ENCODE results near the gene ABCC2.
"Not testable (repeated sequence)": the region's sequence is repeated elsewhere in the genome, so short reads cannot be mapped to it uniquely, and the experiment has no call there.

Gene ABCC2
- total RNA-seq = 4.8 to 6.8 (median 5.4) reads per million in 3 donors

DNA sequence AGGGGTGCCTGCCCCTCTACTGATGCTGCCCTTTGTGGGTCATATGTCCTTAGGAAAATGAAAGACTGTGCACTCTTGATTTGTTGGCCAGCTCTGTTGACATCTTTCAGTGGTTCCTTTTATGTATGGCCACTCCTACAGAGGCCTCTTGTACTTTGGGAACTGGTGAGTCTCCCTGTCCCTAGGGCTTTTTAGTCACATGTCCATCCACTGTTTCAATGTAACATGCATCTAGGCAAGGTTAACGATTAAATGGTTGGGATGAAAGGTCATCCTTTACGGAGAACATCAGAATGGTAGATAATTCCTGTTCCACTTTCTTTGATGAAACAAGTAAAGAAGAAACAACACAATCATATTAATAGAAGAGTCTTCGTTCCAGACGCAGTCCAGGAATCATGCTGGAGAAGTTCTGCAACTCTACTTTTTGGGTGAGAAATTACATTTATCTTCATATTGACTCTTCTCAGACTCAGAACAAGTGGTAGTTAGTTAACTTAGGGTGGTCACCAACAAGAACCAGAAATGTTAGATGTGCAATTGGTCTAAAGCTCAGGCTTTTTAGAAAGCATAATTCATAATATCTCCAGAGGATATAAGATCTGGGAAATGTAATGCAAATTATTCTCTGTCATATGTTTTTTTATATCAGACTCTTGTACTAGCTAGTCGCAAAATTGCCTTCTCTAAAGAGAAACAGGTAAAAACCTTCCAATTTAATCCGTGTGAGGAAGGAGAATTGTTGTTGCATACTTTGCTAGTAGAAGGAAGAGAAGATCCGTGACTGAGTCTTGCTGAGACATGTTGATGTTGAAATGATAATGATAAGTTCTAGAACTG, at the start of gene ABCC2:
TSS of gene ABCC2 (plus strand) at position 194 of the 840 bp plus-strand sequence. CDS start at position 399, 205 bp downstream.
- Histone ChIP-seq H3K4me1 (ENCODE audit: control insufficient read depth, insufficient read depth, low read length, poor library complexity, severe bottlenecking) (no peaks in the 10 kb centered on the region), H3K27me3 (replicated peaks; ENCODE audit: control insufficient read depth, insufficient read depth, low read length, poor library complexity, severe bottlenecking) (no peaks in the 10 kb centered on the region), H3K36me3 (ENCODE audit: control insufficient read depth, insufficient read depth, low read length) (no peaks in the 10 kb centered on the region), H3K4me3 (ENCODE audit: insufficient read depth, low read depth, low read length, poor library complexity, severe bottlenecking) (no peak within 1 kb of the TSS), H3K27ac (ENCODE audit: insufficient read depth, low read length, poor library complexity, severe bottlenecking) (no peak within 1 kb of the TSS), H3K9me3 (ENCODE audit: control insufficient read depth, low read length) (no peaks in the 10 kb centered on the region)
- no peak for DNase-seq

DNA sequence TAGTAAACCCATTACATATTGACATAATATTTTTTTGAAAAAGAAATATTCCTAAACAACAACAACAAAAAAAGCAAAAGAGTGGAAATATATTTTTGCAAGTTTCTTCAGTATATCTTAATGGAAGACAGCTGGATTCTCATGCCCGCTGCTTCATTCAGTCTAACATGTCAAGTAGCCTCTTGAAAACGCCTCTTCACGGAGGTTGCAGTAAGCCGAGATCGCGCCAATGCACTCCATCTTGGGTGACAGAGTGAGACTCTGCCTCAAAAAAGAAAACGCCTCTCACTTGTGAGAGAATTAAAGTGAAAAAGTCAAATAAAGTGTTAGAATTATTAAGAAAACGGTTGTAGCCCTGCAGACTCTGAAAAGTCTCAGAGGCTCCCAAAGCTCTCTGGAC, 49.1 kb upstream of the ABCC2 start:
- Histone ChIP-seq H3K27ac (ENCODE audit: insufficient read depth, low read length, poor library complexity, severe bottlenecking) (no peak overlapping the region), H3K4me1 (ENCODE audit: control insufficient read depth, insufficient read depth, low read length, poor library complexity, severe bottlenecking) (peaks cover 12% of the 10 kb centered on the region), H3K27me3 (replicated peaks; ENCODE audit: control insufficient read depth, insufficient read depth, low read length, poor library complexity, severe bottlenecking) (no peaks in the 10 kb centered on the region), H3K9me3 (ENCODE audit: control insufficient read depth, low read length) (no peaks in the 10 kb centered on the region), H3K36me3 (ENCODE audit: control insufficient read depth, insufficient read depth, low read length) (peaks cover 20% of the 10 kb centered on the region), H3K4me3 (ENCODE audit: insufficient read depth, low read depth, low read length, poor library complexity, severe bottlenecking) (no peak overlapping the region)
- DNase-seq = no peak

DNA sequence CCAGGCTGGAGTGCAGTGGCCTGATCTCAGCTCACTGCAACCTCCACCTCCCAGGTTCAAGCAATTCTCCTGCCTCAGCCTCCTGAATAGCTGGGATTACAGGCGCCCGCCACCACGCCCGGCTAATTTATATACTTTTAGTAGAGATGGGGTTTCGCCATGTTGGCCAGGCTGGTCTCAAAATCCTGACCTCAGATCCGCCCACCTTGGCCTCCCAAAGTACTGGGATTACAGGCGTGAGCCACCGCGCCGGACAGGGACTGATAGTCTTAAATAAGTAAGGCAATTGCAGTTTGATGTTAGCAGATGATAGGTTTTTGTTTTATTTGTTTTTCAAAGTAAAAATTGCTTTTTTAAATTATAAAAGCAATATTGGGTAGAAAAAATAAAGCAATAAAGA, 48.3 kb upstream of the ABCC2 start:
- not testable (repeated sequence) for H3K9me3 ChIP-seq (ENCODE audit: control insufficient read depth, low read length); H3K27ac ChIP-seq (ENCODE audit: insufficient read depth, low read length, poor library complexity, severe bottlenecking); H3K4me3 ChIP-seq (ENCODE audit: insufficient read depth, low read depth, low read length, poor library complexity, severe bottlenecking); H3K27me3 ChIP-seq (replicated peaks; ENCODE audit: control insufficient read depth, insufficient read depth, low read length, poor library complexity, severe bottlenecking); DNase-seq
- Histone ChIP-seq H3K4me1 (ENCODE audit: control insufficient read depth, insufficient read depth, low read length, poor library complexity, severe bottlenecking) (peaks cover 12% of the 10 kb centered on the region), H3K36me3 (ENCODE audit: control insufficient read depth, insufficient read depth, low read length) (peaks cover 24% of the 10 kb centered on the region)

DNA sequence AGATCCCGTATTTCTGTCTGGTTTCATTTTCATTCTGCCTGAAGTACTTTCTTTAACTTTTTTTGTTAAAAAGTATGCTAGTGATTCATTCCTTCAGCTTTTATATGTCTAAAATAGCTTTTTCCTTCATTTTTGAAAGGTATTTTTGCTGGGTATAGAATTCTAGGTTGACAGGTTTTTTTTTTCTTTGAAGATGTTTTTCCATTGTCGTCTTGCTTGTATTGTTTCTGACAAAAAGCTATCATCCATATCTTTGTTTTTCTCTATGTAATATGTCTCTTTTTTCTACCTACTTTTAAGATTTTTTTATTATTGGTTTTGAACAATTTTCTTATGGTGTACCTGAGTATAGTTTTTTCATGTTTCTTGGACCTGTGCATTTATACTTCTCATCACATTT, 42.2 kb upstream of the ABCC2 start:
- no peak overlapping the region for H3K4me3 ChIP-seq (ENCODE audit: insufficient read depth, low read depth, low read length, poor library complexity, severe bottlenecking)
- no peaks in the 10 kb centered on the region for H3K4me1 ChIP-seq (ENCODE audit: control insufficient read depth, insufficient read depth, low read length, poor library complexity, severe bottlenecking)
- no peak for DNase-seq
- H3K27me3 ChIP-seq (replicated peaks; ENCODE audit: control insufficient read depth, insufficient read depth, low read length, poor library complexity, severe bottlenecking) = no peaks in the 10 kb centered on the region
- H3K9me3 ChIP-seq (ENCODE audit: control insufficient read depth, low read length) = no peaks in the 10 kb centered on the region
- peaks cover 75% of the 10 kb centered on the region for H3K36me3 ChIP-seq (ENCODE audit: control insufficient read depth, insufficient read depth, low read length)
- no peak overlapping the region for H3K27ac ChIP-seq (ENCODE audit: insufficient read depth, low read length, poor library complexity, severe bottlenecking)

DNA sequence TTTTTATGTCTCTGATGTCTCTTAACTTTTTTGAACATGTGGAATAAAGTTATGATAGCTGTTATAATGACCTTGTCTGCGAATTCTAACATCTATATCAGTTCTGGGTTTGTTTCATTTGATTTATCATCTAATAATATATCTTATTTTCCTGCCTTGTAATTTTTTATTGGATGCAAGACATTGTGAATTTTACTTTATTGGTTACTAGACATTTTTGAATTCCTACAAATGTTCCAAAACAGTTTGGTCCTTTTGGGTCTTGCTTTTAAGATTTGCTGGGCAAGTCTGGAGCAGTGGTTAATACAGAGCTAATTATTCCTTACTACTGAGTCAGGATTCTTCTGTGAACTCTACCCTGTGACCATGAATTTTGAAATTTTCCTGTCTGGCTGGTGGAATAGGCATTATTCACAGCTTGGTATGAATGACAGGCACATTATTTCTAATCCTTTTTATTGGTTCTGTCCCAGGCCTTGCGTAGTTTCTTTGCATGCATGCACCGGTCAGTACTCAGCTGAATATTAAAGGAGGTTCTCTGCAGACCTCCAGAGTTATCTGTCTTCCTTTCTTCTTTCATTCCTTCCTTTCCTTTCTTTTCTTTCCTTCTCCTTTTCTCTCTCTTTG, 41.4 kb upstream of the ABCC2 start:
- no peaks in the 10 kb centered on the region for H3K4me1 ChIP-seq (ENCODE audit: control insufficient read depth, insufficient read depth, low read length, poor library complexity, severe bottlenecking)
- H3K27ac ChIP-seq (ENCODE audit: insufficient read depth, low read length, poor library complexity, severe bottlenecking) = no peak overlapping the region
- peaks cover 79% of the 10 kb centered on the region for H3K36me3 ChIP-seq (ENCODE audit: control insufficient read depth, insufficient read depth, low read length)
- H3K4me3 ChIP-seq (ENCODE audit: insufficient read depth, low read depth, low read length, poor library complexity, severe bottlenecking) = no peak overlapping the region
- DNase-seq = no peak
- no peaks in the 10 kb centered on the region for H3K9me3 ChIP-seq (ENCODE audit: control insufficient read depth, low read length)
- H3K27me3 ChIP-seq (replicated peaks; ENCODE audit: control insufficient read depth, insufficient read depth, low read length, poor library complexity, severe bottlenecking) = no peaks in the 10 kb centered on the region

DNA sequence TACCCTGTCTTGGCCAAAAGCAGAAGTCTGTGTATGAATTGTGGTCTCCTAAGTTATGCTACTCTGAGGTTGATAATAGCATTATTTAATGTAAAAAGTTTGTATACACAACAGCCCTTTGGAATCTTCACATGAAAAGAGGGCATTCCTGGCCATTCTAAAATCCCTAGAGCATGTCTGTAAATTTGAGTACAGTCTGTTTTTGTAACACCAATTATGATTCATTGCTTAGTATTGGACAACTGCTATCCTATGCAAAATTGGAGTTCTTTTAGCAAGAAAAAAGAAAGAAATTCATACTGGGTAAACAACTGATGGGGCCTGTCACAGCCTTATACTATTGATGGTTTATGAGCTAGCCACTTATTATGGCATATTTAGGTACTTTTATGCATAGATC, 40.2 kb upstream of the ABCC2 start:
- DNase-seq = no peak
- peaks cover 77% of the 10 kb centered on the region for H3K36me3 ChIP-seq (ENCODE audit: control insufficient read depth, insufficient read depth, low read length)
- H3K27ac ChIP-seq (ENCODE audit: insufficient read depth, low read length, poor library complexity, severe bottlenecking) = no peak overlapping the region
- no peaks in the 10 kb centered on the region for H3K9me3 ChIP-seq (ENCODE audit: control insufficient read depth, low read length)
- H3K27me3 ChIP-seq (replicated peaks; ENCODE audit: control insufficient read depth, insufficient read depth, low read length, poor library complexity, severe bottlenecking) = no peaks in the 10 kb centered on the region
- H3K4me1 ChIP-seq (ENCODE audit: control insufficient read depth, insufficient read depth, low read length, poor library complexity, severe bottlenecking) = no peaks in the 10 kb centered on the region
- H3K4me3 ChIP-seq (ENCODE audit: insufficient read depth, low read depth, low read length, poor library complexity, severe bottlenecking) = no peak overlapping the region

DNA sequence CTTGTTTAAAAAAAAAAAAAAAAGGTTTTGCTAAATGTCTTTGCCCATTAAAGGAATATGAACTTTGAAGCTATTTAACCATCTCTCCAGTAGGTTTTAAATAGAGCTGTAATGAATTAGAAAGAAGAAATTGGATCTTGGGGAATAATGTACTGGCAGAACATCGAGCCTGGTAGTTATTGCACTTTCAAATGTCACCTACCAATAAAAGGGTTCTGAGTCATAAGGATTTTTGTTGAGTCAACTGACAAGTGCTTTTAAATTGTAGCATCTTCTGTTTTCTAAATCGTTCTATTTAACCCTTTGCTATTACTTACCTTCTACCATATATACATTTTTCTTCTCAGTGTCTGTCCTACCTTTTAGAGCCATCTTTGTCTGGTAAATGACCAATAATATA, 39.7 kb upstream of the ABCC2 start:
- Histone ChIP-seq H3K4me3 (ENCODE audit: insufficient read depth, low read depth, low read length, poor library complexity, severe bottlenecking) (no peak overlapping the region), H3K27me3 (replicated peaks; ENCODE audit: control insufficient read depth, insufficient read depth, low read length, poor library complexity, severe bottlenecking) (no peaks in the 10 kb centered on the region), H3K4me1 (ENCODE audit: control insufficient read depth, insufficient read depth, low read length, poor library complexity, severe bottlenecking) (no peaks in the 10 kb centered on the region), H3K9me3 (ENCODE audit: control insufficient read depth, low read length) (no peaks in the 10 kb centered on the region), H3K36me3 (ENCODE audit: control insufficient read depth, insufficient read depth, low read length) (peaks cover 77% of the 10 kb centered on the region), H3K27ac (ENCODE audit: insufficient read depth, low read length, poor library complexity, severe bottlenecking) (no peak overlapping the region)
- DNase-seq = no peak

DNA sequence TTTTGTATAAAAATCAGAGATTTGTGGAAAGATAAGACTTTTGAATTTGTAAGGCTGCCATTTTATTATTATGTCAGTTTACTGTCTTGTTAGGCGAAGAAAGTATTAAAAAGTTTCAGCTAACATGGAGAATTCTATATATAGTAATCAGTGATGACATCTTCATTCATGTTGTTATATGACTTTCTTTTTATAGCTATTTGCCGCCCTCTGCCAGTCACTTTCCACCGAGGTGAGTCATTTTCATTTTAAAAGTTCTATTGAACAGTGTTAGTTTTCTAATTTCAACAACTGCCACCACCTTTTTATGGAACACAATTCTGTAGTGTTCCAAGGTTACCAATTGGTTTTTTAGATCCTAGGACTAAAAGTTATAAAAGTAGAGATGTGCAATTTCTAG, 38.6 kb upstream of the ABCC2 start:
- Histone ChIP-seq H3K4me1 (ENCODE audit: control insufficient read depth, insufficient read depth, low read length, poor library complexity, severe bottlenecking) (no peaks in the 10 kb centered on the region), H3K27ac (ENCODE audit: insufficient read depth, low read length, poor library complexity, severe bottlenecking) (no peak overlapping the region), H3K4me3 (ENCODE audit: insufficient read depth, low read depth, low read length, poor library complexity, severe bottlenecking) (no peak overlapping the region), H3K9me3 (ENCODE audit: control insufficient read depth, low read length) (no peaks in the 10 kb centered on the region), H3K27me3 (replicated peaks; ENCODE audit: control insufficient read depth, insufficient read depth, low read length, poor library complexity, severe bottlenecking) (no peaks in the 10 kb centered on the region), H3K36me3 (ENCODE audit: control insufficient read depth, insufficient read depth, low read length) (peaks cover 80% of the 10 kb centered on the region)
- DNase-seq = no peak

DNA sequence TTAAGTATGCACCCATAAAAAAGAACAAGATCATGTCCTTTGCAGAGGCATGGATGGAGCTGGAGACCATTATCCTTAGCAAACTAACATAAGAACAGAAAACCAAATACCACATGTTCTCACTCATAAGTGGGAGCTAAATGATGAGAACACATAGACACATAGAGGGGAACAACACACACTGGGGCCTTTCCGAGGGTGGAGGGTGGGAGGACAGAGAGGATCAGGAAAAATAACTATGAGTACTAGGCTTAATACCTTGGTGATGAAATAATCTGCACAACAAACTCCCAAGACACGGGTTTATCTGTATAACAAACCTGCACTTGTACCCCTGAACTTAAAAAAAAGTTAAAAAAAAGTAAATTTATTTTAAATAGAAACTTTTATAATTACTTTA, 36.3 kb upstream of the ABCC2 start:
- not testable (repeated sequence) for H3K27me3 ChIP-seq (replicated peaks; ENCODE audit: control insufficient read depth, insufficient read depth, low read length, poor library complexity, severe bottlenecking); H3K27ac ChIP-seq (ENCODE audit: insufficient read depth, low read length, poor library complexity, severe bottlenecking); H3K4me3 ChIP-seq (ENCODE audit: insufficient read depth, low read depth, low read length, poor library complexity, severe bottlenecking); H3K4me1 ChIP-seq (ENCODE audit: control insufficient read depth, insufficient read depth, low read length, poor library complexity, severe bottlenecking); DNase-seq; H3K9me3 ChIP-seq (ENCODE audit: control insufficient read depth, low read length)
- H3K36me3 ChIP-seq (ENCODE audit: control insufficient read depth, insufficient read depth, low read length) = peaks cover 74% of the 10 kb centered on the region

DNA sequence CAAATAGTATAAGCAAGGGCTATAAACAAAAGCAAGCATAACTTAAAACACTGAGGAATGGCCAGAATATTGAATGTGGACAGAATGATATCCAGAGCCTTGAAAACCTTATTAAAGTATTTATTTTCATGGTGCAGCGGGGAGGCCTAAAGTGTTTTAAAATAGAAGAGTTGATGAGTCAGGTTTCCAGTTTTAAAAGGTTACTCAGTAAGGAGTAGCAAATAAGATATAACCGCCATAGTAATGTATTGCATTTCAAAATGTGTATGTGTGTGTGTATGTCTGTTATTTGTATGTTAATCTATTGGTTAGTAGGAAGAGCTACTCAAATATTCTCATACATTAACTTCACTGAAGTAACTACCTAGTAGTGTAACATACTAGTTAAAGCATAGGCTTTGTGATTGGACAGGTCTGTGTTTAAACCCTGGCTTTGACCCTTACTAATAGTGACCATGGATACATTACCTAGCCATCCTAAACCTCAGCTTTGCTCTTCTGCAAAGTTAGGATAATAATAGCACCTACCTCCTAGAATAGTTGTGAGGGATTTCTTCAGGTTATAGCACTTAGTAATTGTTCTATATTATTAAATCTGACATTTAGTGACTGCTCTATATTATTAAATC, 33.5 kb upstream of the ABCC2 start:
- Histone ChIP-seq H3K36me3 (ENCODE audit: control insufficient read depth, insufficient read depth, low read length) (peaks cover 57% of the 10 kb centered on the region), H3K4me1 (ENCODE audit: control insufficient read depth, insufficient read depth, low read length, poor library complexity, severe bottlenecking) (no peaks in the 10 kb centered on the region), H3K27ac (ENCODE audit: insufficient read depth, low read length, poor library complexity, severe bottlenecking) (no peak overlapping the region), H3K4me3 (ENCODE audit: insufficient read depth, low read depth, low read length, poor library complexity, severe bottlenecking) (no peak overlapping the region), H3K27me3 (replicated peaks; ENCODE audit: control insufficient read depth, insufficient read depth, low read length, poor library complexity, severe bottlenecking) (no peaks in the 10 kb centered on the region), H3K9me3 (ENCODE audit: control insufficient read depth, low read length) (no peaks in the 10 kb centered on the region)
- no peak for DNase-seq

Data from effector memory CD4-positive, alpha-beta T cell (primary cell).